Stimulated activated CD4-positive, alpha-beta T cell treated with anti-CD3 and anti-CD28 coated beads, Interleukin-15, amount 100 ng/mL, for 1 hour (primary cell): Measurements from ENCODE around the gene ARHGEF37.
"Not testable (repeated sequence)": the region's sequence is repeated elsewhere in the genome, so short reads cannot be mapped to it uniquely, and the experiment has no call there.

ENCODE experiments used
- DNase-seq, 2 donors: peaks; one replicate each; pipeline ENCODE4 v3.0.0-alpha.2; 2020; ENCODE audit warnings: low read depth in 1 of 2, low spot score in 1 of 2

Gene ARHGEF37

DNA sequence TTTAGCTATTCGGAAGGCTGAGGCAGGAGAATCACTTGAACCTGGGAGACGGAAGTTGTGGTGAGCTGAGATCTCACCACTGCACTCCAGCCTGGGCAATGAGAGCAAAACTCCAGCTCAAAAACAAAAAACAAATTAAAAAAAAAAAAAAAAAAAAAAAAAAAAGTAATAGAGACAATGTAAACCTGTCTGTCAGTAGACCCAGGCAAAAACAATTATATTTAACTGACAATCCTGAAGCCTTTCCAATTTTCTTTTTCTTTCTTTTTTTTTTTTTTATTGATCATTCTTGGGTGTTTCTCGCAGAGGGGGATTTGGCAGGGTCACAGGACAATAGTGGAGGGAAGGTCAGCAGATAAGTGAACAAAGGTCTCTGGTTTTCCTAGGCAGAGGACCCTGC lies 88.0 kb downstream of the ARHGEF37 start:
- DNase-seq, result not testable (repeated sequence)

DNA sequence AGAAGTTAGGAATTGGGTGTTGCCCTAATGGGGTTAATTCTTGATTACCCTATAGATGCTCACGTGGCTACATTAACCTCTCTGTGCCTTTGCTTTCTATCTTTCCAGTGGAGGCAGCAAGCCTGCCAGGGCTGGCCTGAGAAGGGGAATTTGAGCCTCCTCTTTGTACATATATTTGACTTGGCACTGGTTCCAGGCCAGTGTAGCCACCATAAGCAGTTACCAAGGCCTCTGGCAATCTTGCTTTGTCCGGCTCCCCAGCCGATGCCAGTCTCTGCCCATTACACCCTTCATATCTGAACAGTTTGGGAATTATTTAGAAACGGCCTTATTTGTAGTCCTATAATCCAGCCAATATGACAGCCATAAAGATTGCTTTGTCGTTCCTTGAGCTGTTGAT lies 90.2 kb downstream of the ARHGEF37 start:
- no peak for DNase-seq

- DNase-seq, result no peak
Measured at GRCh38 chr5:149672701-149673476, 91.6 kb downstream of the ARHGEF37 start.

DNA sequence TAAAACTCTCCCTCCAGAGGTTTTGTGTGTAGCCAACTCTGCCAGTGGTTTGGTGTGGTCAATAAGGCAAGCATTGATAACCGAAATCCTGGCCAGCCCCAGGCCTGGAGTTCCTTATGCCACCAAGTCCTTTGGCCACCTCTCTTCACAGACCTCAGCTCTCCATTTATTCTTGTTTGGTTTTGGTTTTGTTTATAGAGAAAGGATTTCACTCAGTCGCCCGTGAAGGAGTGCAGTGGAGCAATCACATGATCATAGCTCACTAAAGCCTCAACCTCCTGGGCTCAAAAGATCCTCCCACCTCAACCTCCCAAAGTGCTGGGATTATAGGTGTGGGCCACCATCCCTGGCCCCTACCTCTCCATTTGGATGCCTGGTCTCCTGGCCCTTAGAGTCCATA lies 93.4 kb downstream of the ARHGEF37 start:
- no peak for DNase-seq

GRCh38 chr5:149675610-149676201 lies 94.4 kb downstream of the ARHGEF37 start:
- no peak for DNase-seq

GRCh38 chr5:149677731-149678130 lies 96.4 kb downstream of the ARHGEF37 start:
- no peak for DNase-seq

GRCh38 chr5:149679876-149680809 lies 98.8 kb downstream of the ARHGEF37 start:
- no peak for DNase-seq

- no peak for DNase-seq
Measured at GRCh38 chr5:149680810-149681221, 99.5 kb downstream of the ARHGEF37 start.

- DNase-seq, result no peak
Measured at GRCh38 chr5:149681252-149681651, 100.0 kb downstream of the ARHGEF37 start.

GRCh38 chr5:149681922-149682321 lies 100.6 kb downstream of the ARHGEF37 start:
- DNase-seq, result no peak

- no peak for DNase-seq
Measured at GRCh38 chr5:149682532-149683075, 101.3 kb downstream of the ARHGEF37 start.

DNA sequence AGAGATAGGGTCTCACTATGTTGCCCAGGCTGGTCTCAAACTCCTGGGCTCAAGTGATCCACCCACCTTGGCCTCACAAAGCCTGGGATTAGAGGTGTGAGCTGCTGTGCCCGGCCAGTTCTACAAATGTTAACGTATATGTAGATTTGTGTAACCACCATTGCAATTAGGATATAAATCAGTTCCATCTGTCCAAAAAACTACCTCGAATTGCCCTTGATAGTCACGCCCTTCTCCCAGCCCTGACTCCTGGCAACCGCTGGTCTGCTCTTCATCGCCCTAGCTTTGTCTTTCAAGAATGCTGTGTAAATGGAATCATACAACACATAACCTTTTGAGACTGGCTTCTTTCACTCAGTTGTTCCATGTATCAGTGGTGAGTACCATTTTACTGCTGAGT lies 102.7 kb downstream of the ARHGEF37 start:
- DNase-seq, result no peak

DNA sequence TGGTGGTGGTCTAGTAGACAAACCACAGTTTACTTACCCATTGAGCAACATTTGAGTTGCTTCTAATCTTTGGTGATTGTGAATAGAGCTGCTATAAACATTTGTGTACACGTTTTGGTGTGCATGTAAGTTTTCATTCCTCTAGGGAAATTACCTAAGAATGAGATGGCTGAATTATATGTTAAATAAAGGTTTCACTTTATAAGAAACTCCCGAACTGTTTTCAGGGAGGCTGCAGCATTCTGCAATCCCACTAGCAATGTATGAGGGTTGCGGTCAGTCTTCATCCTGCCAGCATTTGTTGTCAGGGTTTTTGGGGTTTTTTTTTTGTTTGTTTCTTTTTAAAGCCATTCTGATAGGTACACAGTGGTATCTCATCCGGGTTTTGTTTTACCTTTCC lies 103.1 kb downstream of the ARHGEF37 start:
- no peak for DNase-seq
